ENCODE results near the gene RPL36.
A peak's percentile ranks its signal among the peaks of the same experiment; 100 is the strongest.

Gene RPL36

GRCh38 chr19:5669212-5669611, 20.9 kb upstream of the RPL36 start:
- TF ChIP-seq POU2F2 (IDR thresholded peaks at IDR 0.05; ENCODE audit: low read depth, low read length) (no peak), TAF1 (IDR thresholded peaks at IDR 0.05; ENCODE audit: low read depth, low read length) (no peak), SPI1 (IDR thresholded peaks at IDR 0.05; ENCODE audit: low read depth, low read length) (no peak), POLR2A (IDR thresholded peaks at IDR 0.05; ENCODE audit: low read depth, low read length) (no peak; the same call in 1 of the 2 replicates), POLR2AphosphoS5 (IDR thresholded peaks at IDR 0.05; ENCODE audit: low read depth, low read length) (no peak), PAX5 (IDR thresholded peaks at IDR 0.05; ENCODE audit: insufficient read depth, low read length, severe bottlenecking) (no peak)
- FAIRE-seq: no peak
- DNase-seq (ENCODE audit: insufficient read length, low spot score): no peak

DNA sequence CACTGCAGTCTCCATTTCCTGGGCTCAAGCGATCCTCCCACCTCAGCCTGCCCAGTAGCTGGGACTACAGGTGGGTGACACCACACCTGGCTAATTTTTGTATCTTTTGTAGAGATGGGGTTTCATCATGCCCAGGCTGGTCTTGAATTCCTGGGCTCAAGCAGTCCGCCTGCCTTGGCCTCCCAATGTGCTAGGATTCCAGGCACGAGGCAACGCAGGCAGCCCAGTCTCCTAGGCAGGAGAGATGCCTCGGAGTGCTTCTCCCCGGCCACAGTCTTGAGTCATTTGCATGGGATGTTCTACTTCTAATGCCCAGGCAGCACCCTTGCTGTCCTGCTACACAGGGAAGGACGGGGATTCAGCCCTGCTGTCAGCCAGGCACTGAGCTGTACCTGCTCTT, 18.5 kb upstream of the RPL36 start:
- FAIRE-seq (no peak), DNase-seq (ENCODE audit: insufficient read length, low spot score) (no peak)

DNA sequence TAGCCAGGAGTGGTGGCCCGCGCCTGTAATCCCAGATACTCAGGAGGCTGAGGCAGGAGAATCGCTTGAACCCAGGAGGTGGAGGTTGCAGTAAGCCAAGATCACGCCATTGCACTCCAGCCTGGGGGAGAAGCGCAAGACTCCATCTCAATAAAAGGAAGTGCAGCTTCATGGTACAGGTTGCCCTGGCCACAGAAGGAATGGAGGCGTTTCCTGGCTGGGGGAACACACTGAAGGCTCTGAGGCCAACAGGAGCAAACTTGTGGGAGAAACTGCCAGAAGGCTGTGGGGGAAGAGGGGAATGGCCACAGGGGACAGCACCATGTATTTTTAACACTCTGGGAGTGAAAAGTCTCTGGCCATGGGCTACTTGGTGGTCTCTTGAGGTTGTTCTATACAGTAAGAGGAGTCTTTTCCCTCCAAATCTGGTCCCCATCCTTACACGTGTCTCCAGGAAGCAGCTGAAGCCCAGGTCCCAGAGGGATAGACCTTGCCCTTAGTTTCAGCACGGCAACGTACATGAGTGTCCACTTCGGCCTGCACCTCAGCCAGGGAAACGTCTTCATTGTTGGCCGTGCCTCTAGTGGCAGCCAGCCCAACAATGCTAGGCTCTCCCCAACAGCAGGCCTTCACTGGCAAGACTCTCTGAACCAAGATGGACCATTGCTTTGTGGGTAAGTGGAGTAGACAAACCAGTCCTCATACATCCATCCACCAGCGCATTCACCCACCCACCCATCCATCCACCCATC, 17.2 kb upstream of the RPL36 start:
- DNase-seq (ENCODE audit: insufficient read length, low spot score) (no peak), FAIRE-seq (no peak)
- peak; percentile 52; the same call in 1 of the 2 replicates for TF ChIP-seq POLR2AphosphoS5 (IDR thresholded peaks at IDR 0.05; ENCODE audit: low read depth, low read length)
- TF ChIP-seq SPI1 (IDR thresholded peaks at IDR 0.05; ENCODE audit: low read depth, low read length): no peak
- no peak; the same call in 1 of the 2 replicates for TF ChIP-seq POLR2A (IDR thresholded peaks at IDR 0.05; ENCODE audit: low read depth, low read length)
- TF ChIP-seq TAF1 (IDR thresholded peaks at IDR 0.05; ENCODE audit: low read depth, low read length): no peak
- no peak for TF ChIP-seq PAX5 (IDR thresholded peaks at IDR 0.05; ENCODE audit: insufficient read depth, low read length, severe bottlenecking)
- no peak for TF ChIP-seq POU2F2 (IDR thresholded peaks at IDR 0.05; ENCODE audit: low read depth, low read length)

More for the DNA sequence above, 18.5 kb upstream of the RPL36 start:
- no peak for TF ChIP-seq TAF1 (IDR thresholded peaks at IDR 0.05; ENCODE audit: low read depth, low read length)
- TF ChIP-seq PAX5 (IDR thresholded peaks at IDR 0.05; ENCODE audit: insufficient read depth, low read length, severe bottlenecking): no peak
- TF ChIP-seq POU2F2 (IDR thresholded peaks at IDR 0.05; ENCODE audit: low read depth, low read length): no peak
- no peak for TF ChIP-seq POLR2A (IDR thresholded peaks at IDR 0.05; ENCODE audit: low read depth, low read length)
- TF ChIP-seq SPI1 (IDR thresholded peaks at IDR 0.05; ENCODE audit: low read depth, low read length): no peak
- no peak for TF ChIP-seq POLR2AphosphoS5 (IDR thresholded peaks at IDR 0.05; ENCODE audit: low read depth, low read length)

- DNase-seq (ENCODE audit: insufficient read length, low spot score) (no peak), FAIRE-seq (peak; percentile 92)
- TF ChIP-seq PAX5 (IDR thresholded peaks at IDR 0.05; ENCODE audit: insufficient read depth, low read length, severe bottlenecking) (no peak), POLR2A (IDR thresholded peaks at IDR 0.05; ENCODE audit: low read depth, low read length) (no peak), POU2F2 (IDR thresholded peaks at IDR 0.05; ENCODE audit: low read depth, low read length) (no peak)
These were observed 16.3 kb upstream of the RPL36 start for GRCh38 chr19:5673752-5674151.

- no peak for DNase-seq (ENCODE audit: insufficient read length, low spot score)
- FAIRE-seq: no peak
- TF ChIP-seq POLR2AphosphoS5 (IDR thresholded peaks at IDR 0.05; ENCODE audit: low read depth, low read length) (peak; percentile 29; the same call in 1 of the 2 replicates), PAX5 (IDR thresholded peaks at IDR 0.05; ENCODE audit: insufficient read depth, low read length, severe bottlenecking) (no peak)
These were observed 15.4 kb upstream of the RPL36 start for GRCh38 chr19:5674714-5675113.

DNA sequence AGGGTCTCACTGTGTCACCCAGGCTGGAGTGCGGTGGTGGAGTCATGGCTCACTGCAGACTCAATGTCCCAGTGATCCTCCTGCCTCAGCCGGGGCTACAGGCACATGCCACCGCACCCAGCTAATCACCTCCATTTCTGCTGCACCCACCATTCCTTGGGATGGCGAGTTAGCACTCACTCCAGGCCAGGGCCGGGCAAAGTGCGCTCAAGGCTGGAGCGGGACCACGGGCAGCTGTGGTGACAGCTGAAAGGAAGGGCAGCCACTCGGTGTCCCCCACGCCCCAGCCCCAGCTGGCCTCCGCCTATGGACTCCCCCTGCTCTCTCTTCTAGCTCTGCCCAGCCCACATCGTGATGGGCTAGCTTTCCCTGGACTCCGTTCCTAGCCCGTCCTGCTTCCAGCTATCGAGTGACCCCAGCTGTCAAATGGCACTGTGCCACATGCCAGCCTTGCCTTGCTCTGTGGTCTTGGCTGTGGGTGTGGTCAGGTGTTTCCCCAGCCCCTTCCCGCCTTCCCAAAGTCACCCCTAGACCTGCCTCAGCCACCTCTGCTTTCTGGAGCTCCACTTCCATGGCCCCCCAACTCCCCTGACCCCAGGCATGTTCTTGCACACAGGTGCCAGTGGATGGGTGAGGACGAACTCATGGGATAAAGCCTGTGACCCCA, 13.9 kb upstream of the RPL36 start:
- TF ChIP-seq PAX5 (IDR thresholded peaks at IDR 0.05; ENCODE audit: insufficient read depth, low read length, severe bottlenecking) (no peak), POLR2A (IDR thresholded peaks at IDR 0.05; ENCODE audit: low read depth, low read length) (no peak), POU2F2 (IDR thresholded peaks at IDR 0.05; ENCODE audit: low read depth, low read length) (no peak), TAF1 (IDR thresholded peaks at IDR 0.05; ENCODE audit: low read depth, low read length) (no peak), SPI1 (IDR thresholded peaks at IDR 0.05; ENCODE audit: low read depth, low read length) (no peak), POLR2AphosphoS5 (IDR thresholded peaks at IDR 0.05; ENCODE audit: low read depth, low read length) (no peak)
- FAIRE-seq (no peak), DNase-seq (ENCODE audit: insufficient read length, low spot score) (no peak)

- no peak for DNase-seq (ENCODE audit: insufficient read length, low spot score)
- no peak for FAIRE-seq
- TF ChIP-seq POLR2A (IDR thresholded peaks at IDR 0.05; ENCODE audit: low read depth, low read length): no peak
- TF ChIP-seq SPI1 (IDR thresholded peaks at IDR 0.05; ENCODE audit: low read depth, low read length): no peak
- TF ChIP-seq PAX5 (IDR thresholded peaks at IDR 0.05; ENCODE audit: insufficient read depth, low read length, severe bottlenecking): no peak
- no peak for TF ChIP-seq POU2F2 (IDR thresholded peaks at IDR 0.05; ENCODE audit: low read depth, low read length)
- TF ChIP-seq TAF1 (IDR thresholded peaks at IDR 0.05; ENCODE audit: low read depth, low read length): no peak
These were observed 13.4 kb upstream of the RPL36 start for GRCh38 chr19:5676772-5677105.

GRCh38 chr19:5677136-5677535, 13.0 kb upstream of the RPL36 start:
- FAIRE-seq (no peak), DNase-seq (ENCODE audit: insufficient read length, low spot score) (no peak)
- no peak for TF ChIP-seq POLR2AphosphoS5 (IDR thresholded peaks at IDR 0.05; ENCODE audit: low read depth, low read length)

- TF ChIP-seq POU2F2 (IDR thresholded peaks at IDR 0.05; ENCODE audit: low read depth, low read length): no peak
- no peak for TF ChIP-seq SPI1 (IDR thresholded peaks at IDR 0.05; ENCODE audit: low read depth, low read length)
- no peak for DNase-seq (ENCODE audit: insufficient read length, low spot score)
- FAIRE-seq: no peak
These were observed 12.5 kb upstream of the RPL36 start for GRCh38 chr19:5677580-5677979.

GRCh38 chr19:5678071-5678718, 11.9 kb upstream of the RPL36 start:
- TF ChIP-seq POLR2A (IDR thresholded peaks at IDR 0.05; ENCODE audit: low read depth, low read length): no peak
- no peak for TF ChIP-seq TAF1 (IDR thresholded peaks at IDR 0.05; ENCODE audit: low read depth, low read length)
- TF ChIP-seq POLR2AphosphoS5 (IDR thresholded peaks at IDR 0.05; ENCODE audit: low read depth, low read length): no peak
- no peak for TF ChIP-seq POU2F2 (IDR thresholded peaks at IDR 0.05; ENCODE audit: low read depth, low read length)
- TF ChIP-seq SPI1 (IDR thresholded peaks at IDR 0.05; ENCODE audit: low read depth, low read length): no peak
- DNase-seq (ENCODE audit: insufficient read length, low spot score) (no peak), FAIRE-seq (no peak)

Measured in GM12891 (cell line).